GM18870 (cell line): ENCODE measurements around the gene OR4C16.
A peak's percentile ranks its signal among the peaks of the same experiment; 100 is the strongest.

Experiments
- ATAC-seq: cut with Tn5 transposase; IDR thresholded peaks from one replicate; pipeline ENCODE4 v1.9.1; 2021; ENCODE audit warnings: moderate library complexity; ENCODE audit not compliant: unreplicated experiment

The OR4C16 gene, protein sequence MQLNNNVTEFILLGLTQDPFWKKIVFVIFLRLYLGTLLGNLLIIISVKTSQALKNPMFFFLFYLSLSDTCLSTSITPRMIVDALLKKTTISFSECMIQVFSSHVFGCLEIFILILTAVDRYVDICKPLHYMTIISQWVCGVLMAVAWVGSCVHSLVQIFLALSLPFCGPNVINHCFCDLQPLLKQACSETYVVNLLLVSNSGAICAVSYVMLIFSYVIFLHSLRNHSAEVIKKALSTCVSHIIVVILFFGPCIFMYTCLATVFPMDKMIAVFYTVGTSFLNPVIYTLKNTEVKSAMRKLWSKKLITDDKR

DNA sequence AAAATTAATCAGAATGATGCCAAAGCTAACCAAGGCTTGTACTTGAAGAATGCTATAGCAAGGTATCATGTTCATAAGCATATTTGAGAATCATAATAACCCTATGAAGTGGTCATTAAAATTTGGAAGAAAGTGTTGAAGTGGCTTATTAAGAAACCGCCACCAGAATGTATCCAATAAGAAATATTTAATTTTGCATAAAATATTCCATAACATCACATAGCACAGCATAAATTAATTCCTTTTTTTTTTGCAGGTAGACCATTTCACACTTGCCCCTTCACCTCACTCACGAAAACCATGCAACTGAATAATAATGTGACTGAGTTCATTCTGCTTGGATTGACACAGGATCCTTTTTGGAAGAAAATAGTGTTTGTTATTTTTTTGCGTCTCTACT is at the start of gene OR4C16:
TSS of gene OR4C16 (plus strand) at position 301 of the 400 bp plus-strand sequence. CDS start at position 301, 0 bp downstream.
- no peak for ATAC-seq

DNA sequence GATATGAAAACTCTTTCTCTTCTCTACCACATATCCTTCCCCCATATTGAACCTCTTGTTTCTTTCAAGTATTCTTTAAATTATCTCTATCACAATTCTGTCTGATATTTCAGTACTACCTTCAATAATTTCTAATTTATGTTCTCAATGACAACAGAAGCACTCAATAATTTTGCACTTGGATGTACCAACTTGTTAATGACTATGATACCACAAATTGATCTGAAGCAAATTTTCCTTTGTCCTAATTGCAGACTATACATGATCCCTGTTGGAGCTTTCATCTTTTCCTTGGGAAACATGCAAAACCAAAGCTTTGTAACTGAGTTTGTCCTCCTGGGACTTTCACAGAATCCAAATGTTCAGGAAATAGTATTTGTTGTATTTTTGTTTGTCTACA is 17.8 kb upstream of the OR4C16 start, which contains the start of gene OR4C15:
TSS of gene OR4C15 (plus strand) at position 301 of the 400 bp plus-strand sequence. CDS start at position 301, 0 bp downstream.
- no peak for ATAC-seq

DNA sequence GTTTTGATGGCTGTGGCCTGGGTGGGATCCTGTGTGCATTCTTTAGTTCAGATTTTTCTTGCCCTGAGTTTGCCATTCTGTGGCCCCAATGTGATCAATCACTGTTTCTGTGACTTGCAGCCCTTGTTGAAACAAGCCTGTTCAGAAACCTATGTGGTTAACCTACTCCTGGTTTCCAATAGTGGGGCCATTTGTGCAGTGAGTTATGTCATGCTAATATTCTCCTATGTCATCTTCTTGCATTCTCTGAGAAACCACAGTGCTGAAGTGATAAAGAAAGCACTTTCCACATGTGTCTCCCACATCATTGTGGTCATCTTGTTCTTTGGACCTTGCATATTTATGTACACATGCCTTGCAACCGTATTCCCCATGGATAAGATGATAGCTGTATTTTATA is 620 bp downstream of the OR4C16 start:
- ATAC-seq = peak; percentile 99

DNA sequence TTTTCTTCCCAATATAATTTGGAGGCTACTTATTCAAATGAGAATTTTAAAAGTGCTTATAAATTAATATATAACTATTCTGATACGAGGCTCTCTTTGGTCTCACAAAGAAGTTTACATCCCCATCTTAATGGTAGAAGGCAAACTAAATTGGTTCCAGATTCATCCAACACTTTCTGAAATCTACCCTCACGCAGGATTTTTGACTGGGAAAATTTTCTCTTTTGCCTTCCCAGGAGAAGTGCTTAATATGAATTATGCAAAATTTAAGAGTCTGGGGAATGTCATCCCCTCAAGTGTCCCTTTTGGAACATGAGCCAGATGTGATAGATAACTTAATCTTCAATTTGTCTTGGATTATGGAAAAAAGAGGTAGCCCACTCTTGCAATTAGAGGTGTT is 35.6 kb downstream of the OR4C16 start, which contains the start of gene OR4C11:
TSS of gene OR4C11 (minus strand) at position 101 of the 400 bp plus-strand sequence. CDS start 3,272 bp downstream, outside the sequence.
- ATAC-seq = no peak
